A172 (cell line): ENCODE results near the gene SMAP1. TPM values are rescaled to one million over a fixed set of nuclear protein-coding genes. Genes with fewer than 3 reads are reported as not detected.

Source experiments
- DNase-seq: peaks from one replicate; pipeline ENCODE4 v3.0.0-alpha.2; 2015; ENCODE audit warnings: low spot score
- total RNA-seq: library from RNA; depleted of rRNA; stranded (reverse); fragments of >200 nt; shearing (Covaris generic); gene quantifications from 2 replicates; pipeline ENCODE4 v1.2.3, GENCODE V29; 2014

The SMAP1 gene
- total RNA-seq, 1 experiment from 2014 or later = 24.7 TPM

DNA sequence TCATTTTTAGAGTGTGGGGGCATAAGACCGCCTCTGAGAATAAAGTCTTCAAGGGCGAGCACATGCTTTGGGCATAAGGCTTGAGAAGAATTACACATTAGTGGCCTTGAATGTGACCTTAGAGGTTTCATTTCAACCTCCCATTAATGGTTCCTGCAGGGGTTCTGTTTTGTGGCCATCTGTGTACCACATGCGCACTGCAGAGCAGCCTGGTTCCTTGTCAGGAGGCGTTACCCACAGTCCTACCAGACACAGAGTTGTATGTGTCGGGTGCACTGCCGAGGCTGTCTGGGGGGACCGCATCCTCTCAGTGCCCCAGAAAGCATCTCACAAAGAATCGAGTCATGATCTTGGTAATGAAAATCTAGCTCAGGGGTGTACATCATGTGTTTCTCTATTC lies 173.4 kb downstream of the SMAP1 start:
- DNase-seq = no peak

DNA sequence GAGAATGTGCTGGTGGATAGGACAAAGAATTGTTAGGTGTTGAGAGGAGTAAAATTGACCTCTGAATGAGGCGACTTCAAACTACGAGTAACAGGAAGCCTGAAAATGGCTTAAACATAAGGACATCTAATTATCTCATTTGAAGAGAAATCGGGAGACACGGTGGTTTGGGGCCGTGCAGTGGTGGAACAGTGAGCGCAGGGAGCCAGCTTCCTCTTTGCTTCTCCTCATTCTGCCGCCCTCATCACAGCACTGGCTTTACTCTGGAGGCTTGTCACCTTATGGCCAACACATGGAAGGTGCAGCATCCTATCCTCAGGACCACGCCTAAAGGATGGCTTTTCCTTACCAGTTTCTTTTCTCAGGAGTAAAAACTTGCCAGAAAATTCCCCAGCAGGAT lies 174.9 kb downstream of the SMAP1 start:
- no peak for DNase-seq

DNA sequence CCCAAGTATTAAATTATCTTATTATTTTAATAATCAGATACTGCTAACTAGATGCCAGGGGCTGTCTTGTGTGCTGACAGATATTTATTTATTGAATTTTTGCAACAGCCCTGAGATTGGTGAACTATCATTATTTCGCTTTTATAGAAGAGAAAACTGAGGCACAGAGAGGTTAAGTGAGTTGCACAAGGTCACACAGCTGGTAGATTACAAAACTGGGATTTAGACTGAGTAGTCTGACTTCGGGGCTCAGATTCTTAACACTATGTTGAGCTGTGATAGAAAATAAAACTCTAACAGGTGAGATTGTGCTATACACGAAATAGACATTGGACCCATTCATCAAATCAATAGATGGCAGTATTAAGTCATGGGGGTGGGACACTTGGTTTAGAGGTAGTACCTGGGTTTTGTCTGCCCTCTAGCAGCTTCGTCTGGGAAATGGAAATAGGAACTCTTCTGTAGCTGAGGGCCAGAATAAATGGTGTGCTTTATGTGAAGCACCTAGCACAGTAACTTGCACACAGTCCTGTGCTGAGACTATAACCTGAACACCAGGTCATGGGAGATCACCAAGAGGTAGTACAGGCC lies 175.7 kb downstream of the SMAP1 start:
- no peak for DNase-seq

DNA sequence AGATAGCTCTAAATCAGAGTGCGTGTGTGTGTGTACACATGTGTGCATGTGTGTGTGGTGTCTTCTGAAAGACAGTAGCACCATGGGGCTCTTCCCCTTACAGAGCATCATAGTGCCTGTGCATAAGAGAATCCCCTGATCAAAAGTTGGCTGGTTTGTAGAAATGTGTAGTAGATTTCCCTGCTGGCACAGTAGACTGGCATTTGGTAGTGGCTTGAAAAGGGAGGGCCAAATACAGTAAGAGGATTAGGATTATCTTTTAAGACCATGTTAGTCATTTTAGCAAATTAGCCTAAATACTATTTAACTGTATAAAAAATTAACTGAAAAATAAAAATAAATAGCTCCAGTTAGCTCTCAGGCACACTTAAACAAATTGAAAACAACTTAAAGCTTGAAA lies 176.6 kb downstream of the SMAP1 start:
- no peak for DNase-seq

DNA sequence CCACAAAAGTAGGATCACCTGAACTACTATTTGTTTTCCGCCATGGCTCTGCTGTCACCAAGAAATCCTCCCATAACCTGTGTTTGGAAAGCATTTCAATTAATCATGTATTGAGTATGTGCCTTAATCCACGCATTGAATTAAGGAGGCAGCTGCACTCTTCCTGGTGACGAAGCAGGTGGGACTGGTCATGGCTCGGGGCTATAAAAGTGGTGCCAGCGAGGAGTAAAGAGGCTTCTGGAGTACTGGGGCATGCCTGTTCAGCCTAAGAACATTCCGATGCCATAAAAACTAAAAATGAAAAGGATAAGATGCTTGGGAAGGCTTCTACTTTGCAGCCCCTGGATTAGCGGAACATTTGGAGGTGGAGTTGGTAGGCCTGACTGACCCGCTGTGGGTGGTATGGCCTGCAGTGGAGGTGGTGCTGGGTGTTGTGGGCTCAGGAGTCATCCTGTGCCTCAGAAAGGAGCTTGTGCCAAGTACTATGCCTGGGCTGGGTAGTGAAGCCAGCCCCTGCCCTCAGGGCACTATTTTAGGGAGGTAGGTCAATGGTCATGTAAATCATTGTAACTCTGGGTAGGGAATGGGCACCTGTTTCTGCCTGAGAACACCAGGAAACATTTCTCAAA lies 178.6 kb downstream of the SMAP1 start:
- no peak for DNase-seq

DNA sequence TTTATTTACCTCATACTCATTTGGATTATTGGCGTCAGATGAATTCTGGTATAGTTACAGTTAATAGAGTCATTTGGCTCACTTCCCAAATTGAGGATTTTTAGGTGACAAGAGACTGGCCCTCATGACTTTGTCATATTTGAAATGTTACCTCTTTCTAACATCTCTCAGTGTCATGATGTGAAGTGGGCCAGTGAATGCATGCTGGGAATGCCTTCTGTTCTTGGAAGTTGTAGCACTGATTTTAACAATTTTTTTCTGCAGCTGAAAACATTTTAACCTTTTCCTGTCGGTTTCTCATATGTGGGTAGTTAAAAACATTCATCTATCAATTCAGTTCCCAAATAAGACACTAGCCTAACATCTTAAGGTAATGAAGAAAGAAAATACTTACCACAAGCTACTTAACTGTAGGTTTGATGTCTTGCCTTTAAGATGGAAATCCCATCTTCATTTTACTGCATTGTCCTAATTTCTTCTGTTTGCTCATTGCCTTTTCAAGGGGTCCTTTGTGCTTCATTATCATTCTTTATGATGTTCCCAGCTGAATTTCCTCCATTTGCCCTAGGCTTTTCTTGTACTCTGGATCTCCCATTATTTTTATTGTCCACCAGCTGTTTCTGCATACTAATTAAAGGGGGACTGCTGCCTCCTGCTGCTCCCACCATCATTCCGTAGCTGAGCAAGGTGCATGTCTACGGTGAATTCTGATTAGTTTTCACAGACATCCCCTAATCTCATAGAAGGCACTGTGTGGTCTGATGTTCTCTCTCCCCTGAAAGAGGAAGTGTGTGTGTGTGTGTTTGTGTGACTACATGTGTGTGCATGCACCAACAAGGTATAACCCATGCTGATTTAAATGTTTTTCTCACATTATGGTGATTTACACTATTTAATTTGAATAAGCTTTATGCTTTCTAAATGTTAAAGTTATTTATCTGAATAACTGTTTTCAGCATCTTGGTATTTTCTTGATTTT lies 179.7 kb downstream of the SMAP1 start:
- no peak for DNase-seq

DNA sequence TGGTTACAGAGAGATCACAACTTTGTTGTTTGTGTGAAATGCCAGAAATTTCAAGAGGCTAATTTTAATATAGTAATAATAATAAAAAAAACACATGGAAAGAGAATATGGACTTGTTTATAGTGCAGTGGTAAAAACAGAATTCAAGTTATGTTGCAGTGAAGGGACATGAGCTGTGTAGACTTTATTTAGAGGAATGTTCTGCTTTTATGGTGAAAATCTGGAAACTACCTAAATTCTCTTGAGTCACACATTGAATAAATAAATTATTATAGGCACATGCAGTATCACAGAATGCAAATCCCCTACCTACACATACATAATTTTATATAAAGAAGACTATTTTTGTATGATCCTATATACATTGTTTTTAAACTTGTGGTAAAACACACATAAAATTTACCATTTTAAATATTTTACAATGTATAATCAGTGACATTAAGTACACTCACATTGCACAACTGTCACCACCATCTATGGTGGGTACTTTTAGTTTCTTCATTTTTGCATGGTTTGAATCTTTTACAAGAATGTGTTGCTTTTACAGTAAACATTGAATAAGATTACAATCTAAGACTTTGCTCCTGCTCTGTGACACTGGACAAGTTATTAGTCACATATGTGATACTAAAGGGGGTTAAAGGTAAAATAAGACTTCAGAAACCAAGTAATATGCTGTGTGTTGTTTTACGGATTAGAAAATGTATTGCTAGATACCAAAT lies 181.8 kb downstream of the SMAP1 start:
- DNase-seq = no peak

DNA sequence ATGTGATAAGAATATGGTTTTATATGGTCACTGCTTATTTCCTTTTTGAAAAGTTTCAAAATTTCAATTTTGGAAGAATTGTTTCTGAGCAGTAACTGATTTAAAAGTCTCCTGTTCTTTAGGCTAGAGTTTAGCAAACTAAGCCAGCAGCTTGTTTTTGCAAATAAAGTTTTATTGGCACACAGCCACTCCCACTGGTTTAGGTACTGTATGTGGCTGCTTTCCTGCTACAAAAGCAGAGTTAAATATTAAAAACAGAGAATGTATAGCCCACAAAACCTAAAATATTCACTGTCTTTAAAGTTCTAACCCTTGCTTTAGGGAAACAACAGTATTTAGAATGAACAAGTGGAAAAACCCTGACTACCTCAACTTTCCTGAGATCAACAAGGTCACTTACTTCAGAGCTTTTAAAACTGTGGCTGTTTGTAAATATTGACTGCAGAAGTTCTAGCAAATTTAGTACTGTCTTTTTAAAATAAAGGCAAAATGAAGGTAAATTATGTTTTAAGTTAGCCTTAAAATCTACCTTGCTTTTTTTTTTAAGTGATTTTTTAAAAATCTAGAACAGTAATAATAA lies 185.1 kb downstream of the SMAP1 start:
- no peak for DNase-seq

DNA sequence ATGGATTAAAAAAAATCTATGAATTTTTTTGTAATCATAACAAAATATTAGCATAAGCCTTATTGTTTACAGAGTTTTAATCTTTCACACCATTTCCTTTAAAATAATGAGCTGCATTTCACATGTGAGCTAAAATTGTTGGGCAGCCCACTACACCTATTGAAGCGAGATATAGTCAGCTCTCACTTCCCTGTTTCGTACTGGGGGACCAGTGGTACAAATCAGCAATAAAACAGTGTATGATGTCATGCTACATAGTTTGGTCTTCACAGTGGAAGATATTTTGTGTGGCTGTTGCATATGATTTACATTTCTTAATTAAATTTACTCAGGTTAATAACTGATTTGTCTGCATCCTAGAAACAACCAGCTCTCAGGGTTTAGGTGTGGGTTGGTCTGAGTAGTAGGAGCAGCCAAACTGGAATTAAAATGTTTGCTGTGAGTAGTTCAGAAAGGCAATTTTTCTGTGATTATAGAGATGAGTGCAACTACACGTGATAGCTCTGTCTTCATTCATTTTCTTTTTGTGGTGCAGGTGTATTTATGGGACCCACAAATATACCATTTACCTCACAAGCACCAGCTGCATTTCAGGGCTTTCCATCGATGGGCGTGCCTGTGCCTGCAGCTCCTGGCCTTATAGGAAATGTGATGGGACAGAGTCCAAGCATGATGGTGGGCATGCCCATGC lies 189.8 kb downstream of the SMAP1 start:
- no peak for DNase-seq

DNA sequence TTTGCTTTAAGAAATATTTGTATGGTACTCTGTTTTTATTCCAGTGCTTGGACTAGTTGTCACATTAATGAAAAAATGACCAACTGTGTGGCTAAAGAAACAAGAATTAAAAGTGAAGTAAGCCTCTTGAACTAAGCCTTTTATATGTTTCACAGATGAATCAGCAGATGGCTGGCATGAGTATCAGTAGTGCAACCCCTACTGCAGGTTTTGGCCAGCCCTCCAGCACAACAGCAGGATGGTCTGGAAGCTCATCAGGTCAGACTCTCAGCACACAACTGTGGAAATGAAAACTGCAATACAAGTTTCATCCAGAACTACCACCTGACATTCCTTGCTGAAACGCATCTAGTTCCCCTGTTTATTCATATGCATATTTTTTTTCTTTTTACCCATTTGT lies 192.4 kb downstream of the SMAP1 start:
- no peak for DNase-seq

DNA sequence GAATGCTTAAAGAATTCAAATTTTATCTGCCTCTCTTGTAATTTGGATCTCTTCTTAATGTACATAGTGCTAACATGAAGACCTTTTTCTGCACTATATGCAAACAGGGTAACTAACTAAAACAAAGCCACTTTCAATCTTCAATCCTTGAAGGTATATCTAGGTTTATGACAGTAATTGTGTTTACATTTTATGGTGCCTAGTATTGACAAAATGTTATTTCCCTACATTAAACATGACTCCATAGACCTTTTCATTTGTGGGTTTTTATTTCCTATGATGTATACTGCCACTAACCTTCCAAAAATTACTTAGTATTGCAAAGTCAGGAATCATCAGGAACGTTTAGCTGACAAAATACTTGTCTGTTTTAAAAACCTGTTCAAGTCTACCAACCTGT lies 193.2 kb downstream of the SMAP1 start:
- no peak for DNase-seq

DNA sequence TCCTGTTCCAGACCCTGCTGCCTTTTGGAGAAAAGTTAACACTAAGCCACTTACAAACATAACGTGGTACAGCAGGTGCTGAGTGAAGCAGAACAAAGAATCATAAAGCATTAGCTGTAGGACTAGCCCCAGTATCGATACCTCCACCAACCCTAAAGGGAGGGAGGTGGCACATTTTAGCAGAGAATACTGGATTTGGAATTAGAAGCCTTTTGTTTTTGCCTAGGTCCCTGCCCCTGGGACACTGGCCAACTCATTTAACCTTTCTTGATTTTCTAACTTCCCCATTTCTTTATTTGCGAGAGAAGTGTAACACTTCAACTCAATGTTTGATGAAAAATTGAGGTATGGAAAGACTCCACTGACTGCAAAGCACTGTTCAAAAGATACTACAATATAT lies 195.7 kb downstream of the SMAP1 start:
- no peak for DNase-seq

DNA sequence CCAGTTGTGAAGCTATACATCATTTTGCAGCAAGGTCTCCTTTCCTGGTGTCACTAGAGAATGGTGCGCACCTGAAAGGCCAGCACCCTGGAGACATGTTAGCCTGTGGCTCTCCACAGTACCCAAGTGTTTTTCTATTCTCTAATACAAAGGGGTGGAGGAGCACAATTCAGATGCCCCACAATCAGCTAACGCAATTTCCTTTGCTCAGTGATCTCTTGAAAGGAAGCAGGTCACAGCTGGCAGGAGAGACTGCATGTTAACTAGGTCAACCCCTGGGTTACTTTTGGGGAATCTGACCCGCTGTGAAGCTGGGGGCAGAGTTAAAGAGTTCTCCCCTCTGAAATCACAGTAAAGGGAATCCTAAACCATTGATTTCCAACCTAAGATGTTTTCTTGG lies 196.7 kb downstream of the SMAP1 start:
- no peak for DNase-seq

DNA sequence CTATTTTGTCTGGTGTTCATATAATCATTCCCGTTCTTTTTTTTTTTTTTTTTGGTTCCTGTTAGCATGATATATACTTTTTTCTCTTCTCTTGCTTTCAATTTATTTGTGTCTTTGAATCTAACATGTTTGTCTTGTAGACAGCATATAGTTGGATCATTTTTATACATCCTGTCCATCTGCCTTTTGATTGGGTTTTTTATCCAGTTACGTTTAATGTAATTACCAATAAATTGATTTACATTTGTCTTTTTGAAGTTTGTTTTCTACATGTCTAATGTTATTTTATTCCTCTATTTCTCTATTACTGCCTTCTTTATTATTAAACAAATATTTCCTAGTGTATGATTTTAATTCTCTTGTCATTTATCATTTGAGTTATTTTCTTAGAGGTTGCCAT lies 204.8 kb downstream of the SMAP1 start:
- no peak for DNase-seq

DNA sequence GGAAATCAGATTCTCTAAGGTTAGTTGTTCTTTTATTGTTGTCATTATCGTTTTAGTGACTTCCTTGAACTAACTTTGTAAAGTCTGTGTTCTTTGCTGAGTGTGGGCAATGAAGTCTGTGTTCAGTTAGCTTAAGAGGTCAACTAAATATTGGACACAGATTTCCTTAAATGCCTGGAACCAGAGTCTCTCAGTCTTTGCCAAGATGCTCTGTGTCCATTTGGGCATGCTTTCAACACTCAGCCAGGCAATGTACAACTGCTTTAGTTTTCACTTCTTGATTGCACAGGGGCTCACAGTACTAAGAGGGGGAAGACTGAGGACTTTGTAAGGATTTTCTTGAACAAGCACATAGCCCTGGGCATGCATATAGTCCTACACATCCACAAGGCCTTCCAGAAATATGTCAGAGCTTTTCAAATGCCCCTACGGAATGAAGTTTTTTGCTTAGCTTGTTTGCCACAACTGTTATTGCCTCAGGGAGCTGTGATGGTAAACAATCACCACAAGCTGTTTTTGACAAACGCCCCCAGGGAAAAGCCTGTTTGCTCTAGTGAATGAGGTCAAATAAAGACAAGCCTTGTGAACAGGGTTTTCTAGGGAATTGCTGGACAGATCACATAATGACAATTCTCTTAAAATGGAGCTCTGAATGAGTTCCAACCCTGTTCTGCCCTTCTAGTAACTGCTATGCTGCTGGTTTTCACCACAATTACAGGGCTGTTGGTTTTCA lies 206.7 kb downstream of the SMAP1 start:
- no peak for DNase-seq

DNA sequence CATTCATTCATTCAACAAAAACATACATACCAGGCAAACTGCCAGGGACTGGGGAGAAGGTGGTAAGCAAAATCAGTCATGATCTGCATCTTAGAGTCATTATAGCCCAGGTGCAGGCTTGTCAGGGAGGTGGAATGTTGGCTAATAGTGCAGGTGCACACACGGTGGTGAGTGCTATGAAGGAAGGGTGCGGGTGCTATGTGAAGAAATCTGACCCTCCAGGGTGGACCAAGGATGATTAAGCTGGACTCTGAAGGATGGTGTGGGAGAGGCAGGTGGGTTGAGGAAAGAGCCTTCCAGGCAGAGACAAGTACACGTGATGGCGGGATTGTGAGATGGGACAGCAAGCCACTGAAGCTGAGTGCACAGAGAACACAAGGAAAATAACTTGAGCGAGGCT lies 211.8 kb downstream of the SMAP1 start:
- no peak for DNase-seq

DNA sequence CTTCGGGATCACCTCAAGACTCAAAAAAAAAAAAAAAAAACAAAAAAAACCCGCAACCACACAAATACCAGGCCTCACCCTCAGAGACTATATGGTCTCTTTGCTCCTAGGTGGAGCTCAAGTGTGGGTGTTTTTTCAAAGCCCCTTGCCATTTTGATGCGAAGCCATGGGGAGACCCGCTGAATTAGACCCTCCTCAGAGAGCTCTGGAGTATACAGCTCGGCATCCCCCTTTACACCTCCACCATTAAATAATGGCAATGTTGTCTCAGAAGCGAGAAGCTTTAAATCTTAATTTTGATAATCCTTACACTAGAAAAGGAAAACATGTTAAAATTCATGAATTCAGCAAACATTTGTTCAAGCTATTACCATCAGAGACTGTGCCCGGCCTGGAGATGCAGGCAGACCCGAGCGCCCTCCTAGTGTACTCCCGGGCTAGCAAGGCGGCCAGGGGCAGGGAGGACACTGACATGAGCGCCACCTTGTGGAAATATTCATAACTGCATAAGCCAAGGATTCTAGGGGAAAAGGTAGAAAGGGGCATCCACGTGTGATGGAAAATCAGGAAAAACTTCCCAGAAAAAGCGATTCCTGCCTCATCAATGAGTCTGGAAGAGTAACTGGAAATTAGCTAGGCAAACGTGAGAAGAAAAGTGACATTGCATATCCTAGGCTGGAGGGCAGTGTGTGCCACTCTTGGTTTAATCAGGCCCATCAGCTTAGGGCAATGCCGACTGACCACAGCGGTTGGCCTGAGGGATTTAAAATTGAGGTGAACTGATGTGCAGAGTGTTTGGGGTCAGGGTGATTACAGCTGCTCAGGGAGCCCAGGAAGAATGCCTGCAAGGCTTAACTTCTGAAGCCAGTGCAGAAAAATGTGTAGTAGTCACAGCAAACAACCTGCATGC lies 216.6 kb downstream of the SMAP1 start:
- DNase-seq = peak; percentile 37

DNA sequence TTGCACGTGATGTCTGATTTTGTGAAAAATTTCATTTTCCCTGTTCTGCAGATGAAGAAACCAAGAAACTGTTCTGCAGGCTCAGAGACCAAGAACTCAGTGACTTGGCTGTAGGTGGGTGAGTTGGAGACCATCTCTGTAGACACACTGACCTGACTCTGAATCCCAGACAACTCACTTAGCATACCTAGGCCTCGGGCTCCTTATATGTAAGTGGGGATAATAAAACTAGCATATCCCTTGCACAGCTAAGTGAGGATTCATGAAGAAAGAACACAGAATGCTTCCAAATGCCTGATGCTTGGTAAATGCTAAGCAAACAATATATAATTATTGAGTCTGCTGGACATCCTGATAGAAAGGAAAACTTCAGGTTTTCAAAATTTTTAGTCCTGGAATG lies 218.4 kb downstream of the SMAP1 start:
- DNase-seq = no peak

DNA sequence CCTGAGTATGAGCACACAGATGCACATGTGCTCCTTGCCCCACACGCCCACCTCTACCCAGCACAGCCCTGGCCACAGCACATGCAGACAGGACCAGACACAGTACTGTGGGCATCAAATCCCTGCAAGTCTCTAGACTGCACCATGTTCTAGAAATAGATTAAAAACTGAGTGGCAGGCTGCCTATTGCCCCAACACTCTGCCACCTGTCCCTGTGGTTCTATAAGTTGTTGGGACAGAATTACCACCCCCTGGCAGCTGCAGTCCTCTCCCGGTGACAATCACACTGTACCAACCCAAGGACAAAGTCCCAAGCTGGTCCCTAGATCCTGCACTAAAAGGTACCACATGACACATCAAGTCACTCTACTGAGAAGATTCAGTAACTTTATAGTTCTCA lies 219.0 kb downstream of the SMAP1 start:
- DNase-seq = no peak
